ENCODE results near the gene BHLHE40.

Gene BHLHE40

GRCh38 chr3:4979428-4980228, at the start of gene BHLHE40:
TSS of gene BHLHE40 (plus strand) at chr3:4979437. CDS start at chr3:4979719, 282 bp downstream.
- DNase-seq (ENCODE audit: low spot score in 2 of 2) = peak; percentile 70 to 90
- Mint-ChIP-seq H3K9me3 (no peaks in the 10 kb centered on the region), H3K4me1 (peaks cover 38% of the 10 kb centered on the region), H3K27ac (peak within 1 kb of the TSS; percentile 100), H3K36me3 (peaks cover 85% of the 10 kb centered on the region), H3K4me3 (peak within 1 kb of the TSS; percentile 91)
- ATAC-seq = peak; percentile 33

GRCh38 chr3:4930501-4930900, 48.7 kb upstream of the BHLHE40 start:
- no peaks in the 10 kb centered on the region for H3K36me3 Mint-ChIP-seq
- H3K4me1 Mint-ChIP-seq = peaks cover 35% of the 10 kb centered on the region
- ATAC-seq = no peak
- H3K9me3 Mint-ChIP-seq = peaks cover 3% of the 10 kb centered on the region
- no peak for DNase-seq (ENCODE audit: low spot score in 2 of 2)
- H3K27ac Mint-ChIP-seq = no peak overlapping the region
- no peak overlapping the region for H3K4me3 Mint-ChIP-seq

DNA sequence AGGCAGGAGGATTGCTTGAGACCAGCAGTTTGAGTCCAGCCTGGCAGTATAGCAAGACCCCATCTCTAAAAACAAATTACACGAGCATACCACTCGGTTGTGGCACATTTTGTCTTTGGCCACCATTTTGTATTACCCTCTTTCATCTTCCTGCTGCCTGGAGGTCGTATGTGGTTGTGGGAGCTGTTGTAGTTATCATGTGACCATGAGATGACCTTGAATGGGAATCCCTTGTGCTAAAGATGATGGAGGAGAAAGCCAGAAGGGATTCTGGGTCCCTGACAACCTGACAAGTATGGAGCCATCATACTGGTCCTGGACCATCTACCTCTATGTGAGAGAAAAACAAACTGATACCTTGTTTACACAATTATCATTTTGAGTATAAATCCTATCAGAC, 45.2 kb upstream of the BHLHE40 start:
- Mint-ChIP-seq H3K27ac (no peak overlapping the region), H3K9me3 (no peaks in the 10 kb centered on the region), H3K4me1 (peaks cover 23% of the 10 kb centered on the region), H3K4me3 (no peak overlapping the region), H3K36me3 (no peaks in the 10 kb centered on the region)
- no peak for DNase-seq (ENCODE audit: low spot score in 2 of 2)
- no peak for ATAC-seq

DNA sequence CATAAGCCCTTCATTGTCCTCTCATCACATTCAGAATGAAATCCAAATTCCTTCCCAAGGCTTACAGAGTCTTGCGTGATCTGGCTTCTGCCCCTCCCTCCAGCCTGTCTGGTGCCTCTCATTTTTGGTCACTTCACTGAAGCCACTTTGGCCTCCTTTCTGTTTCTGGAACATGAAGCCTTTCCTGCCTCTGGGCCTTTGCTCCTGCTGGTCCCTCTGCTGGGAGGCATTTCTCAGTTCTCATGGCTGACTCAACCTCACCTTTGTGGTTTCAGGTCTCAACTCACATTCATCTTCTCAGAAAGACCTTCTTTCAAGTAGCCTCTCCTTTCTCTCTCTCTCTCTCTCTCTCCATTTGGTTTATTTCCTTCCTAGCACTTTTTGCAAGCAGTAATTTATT, 43.9 kb upstream of the BHLHE40 start:
- Mint-ChIP-seq H3K4me1 (peaks cover 23% of the 10 kb centered on the region), H3K4me3 (no peak overlapping the region), H3K27ac (no peak overlapping the region), H3K9me3 (no peaks in the 10 kb centered on the region), H3K36me3 (no peaks in the 10 kb centered on the region)
- ATAC-seq = peak; percentile 62
- peak in 1 of 2 donors; percentile 53 for DNase-seq (ENCODE audit: low spot score in 2 of 2)

- H3K36me3 Mint-ChIP-seq = no peaks in the 10 kb centered on the region
- no peaks in the 10 kb centered on the region for H3K9me3 Mint-ChIP-seq
- no peak overlapping the region for H3K27ac Mint-ChIP-seq
- no peak overlapping the region for H3K4me3 Mint-ChIP-seq
- peaks cover 19% of the 10 kb centered on the region for H3K4me1 Mint-ChIP-seq
- no peak for ATAC-seq
- no peak for DNase-seq (ENCODE audit: low spot score in 2 of 2)
These were observed 42.1 kb upstream of the BHLHE40 start for GRCh38 chr3:4936982-4937614.

DNA sequence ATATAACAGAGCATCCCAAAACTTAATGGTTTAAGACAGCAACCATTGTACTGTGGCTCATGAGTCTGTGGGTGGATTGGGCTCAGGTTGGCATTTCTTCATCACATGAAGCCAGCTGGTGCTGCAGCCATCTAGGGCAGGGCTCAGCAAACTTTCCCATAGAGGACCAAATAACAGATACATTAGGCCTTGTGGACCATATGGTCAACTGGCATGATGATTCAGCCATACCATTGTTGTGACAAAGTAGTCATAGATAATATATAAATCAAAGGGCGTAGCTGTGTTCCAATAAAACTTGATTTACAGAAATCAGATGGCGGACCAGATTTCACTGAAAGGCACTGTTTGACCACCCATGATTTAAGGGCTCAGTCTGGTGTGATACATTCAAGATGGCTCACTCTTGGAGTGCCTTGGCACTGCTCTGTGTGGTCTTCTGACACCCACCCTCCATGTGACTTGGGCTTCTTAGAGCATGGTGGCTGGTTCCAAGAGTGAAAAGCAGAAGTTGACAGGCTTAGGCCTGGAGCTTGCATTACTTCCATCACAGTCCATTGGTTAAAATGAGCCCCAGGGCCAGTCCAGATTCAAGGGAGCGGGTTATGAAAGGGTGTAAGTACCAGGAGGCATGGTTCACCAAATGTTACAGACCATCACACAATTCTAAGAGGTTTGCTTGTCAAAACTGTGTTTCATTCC, 40.8 kb upstream of the BHLHE40 start:
- no peak for ATAC-seq
- no peak for DNase-seq (ENCODE audit: low spot score in 2 of 2)
- peaks cover 18% of the 10 kb centered on the region for H3K4me1 Mint-ChIP-seq
- H3K4me3 Mint-ChIP-seq = no peak overlapping the region
- no peaks in the 10 kb centered on the region for H3K36me3 Mint-ChIP-seq
- no peaks in the 10 kb centered on the region for H3K9me3 Mint-ChIP-seq
- no peak overlapping the region for H3K27ac Mint-ChIP-seq

DNA sequence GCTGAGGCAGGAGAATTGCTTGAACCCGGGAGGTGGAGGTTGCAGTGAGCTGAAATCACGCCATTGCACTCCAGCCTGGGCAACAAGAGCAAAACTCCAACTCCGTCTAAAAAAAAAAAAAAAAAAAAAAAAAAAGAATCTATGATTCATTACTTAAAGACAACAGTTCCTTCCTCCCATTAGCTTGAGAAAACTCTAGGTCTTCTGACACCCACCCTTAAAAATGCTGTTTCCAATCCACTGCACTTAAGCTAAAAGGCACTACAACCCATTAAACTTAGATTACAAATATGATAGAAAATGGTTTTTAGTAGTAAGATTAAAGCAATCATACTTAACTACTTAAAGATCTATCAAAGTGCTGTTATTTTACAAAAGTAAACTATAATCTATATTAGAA, 40.0 kb upstream of the BHLHE40 start:
- H3K4me3 Mint-ChIP-seq = no peak overlapping the region
- ATAC-seq = no peak
- peaks cover 18% of the 10 kb centered on the region for H3K4me1 Mint-ChIP-seq
- H3K9me3 Mint-ChIP-seq = no peaks in the 10 kb centered on the region
- no peak for DNase-seq (ENCODE audit: low spot score in 2 of 2)
- H3K27ac Mint-ChIP-seq = no peak overlapping the region
- H3K36me3 Mint-ChIP-seq = no peaks in the 10 kb centered on the region

GRCh38 chr3:4940985-4941384, 38.3 kb upstream of the BHLHE40 start:
- Mint-ChIP-seq H3K4me3 (no peak overlapping the region), H3K27ac (no peak overlapping the region)

DNA sequence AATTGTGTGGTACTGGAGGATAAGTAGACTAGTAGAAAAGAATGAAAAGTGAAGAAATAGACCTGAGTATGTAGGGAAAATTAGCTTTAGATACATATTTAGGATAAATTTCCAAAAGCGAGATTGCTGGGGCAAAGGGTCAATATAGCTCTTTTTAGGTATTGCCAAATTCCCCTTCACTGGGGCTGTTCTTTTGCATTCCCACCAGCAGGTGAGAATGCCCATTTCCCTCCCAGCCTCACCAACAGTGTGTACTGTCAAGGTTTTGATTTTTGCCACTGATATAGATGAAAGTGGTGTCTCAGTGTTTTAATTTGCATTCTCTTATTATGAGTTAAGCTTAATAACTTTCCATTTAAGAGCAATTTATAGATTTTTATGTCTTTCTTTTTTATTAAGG, 35.7 kb upstream of the BHLHE40 start:
- H3K9me3 Mint-ChIP-seq = no peaks in the 10 kb centered on the region
- H3K4me3 Mint-ChIP-seq = no peak overlapping the region
- H3K27ac Mint-ChIP-seq = no peak overlapping the region
- DNase-seq (ENCODE audit: low spot score in 2 of 2) = no peak
- H3K4me1 Mint-ChIP-seq = no peaks in the 10 kb centered on the region
- no peaks in the 10 kb centered on the region for H3K36me3 Mint-ChIP-seq
- no peak for ATAC-seq

More at GRCh38 chr3:4940985-4941384, 38.3 kb upstream of the BHLHE40 start:
- Mint-ChIP-seq H3K4me1 (peaks cover 9% of the 10 kb centered on the region), H3K9me3 (no peaks in the 10 kb centered on the region), H3K36me3 (no peaks in the 10 kb centered on the region)
- no peak for DNase-seq (ENCODE audit: low spot score in 2 of 2)
- ATAC-seq = no peak

- ATAC-seq = no peak
- no peak for DNase-seq (ENCODE audit: low spot score in 2 of 2)
- Mint-ChIP-seq H3K36me3 (no peaks in the 10 kb centered on the region), H3K4me1 (no peaks in the 10 kb centered on the region), H3K9me3 (no peaks in the 10 kb centered on the region), H3K27ac (no peak overlapping the region), H3K4me3 (no peak overlapping the region)
These were observed 33.9 kb upstream of the BHLHE40 start for GRCh38 chr3:4945324-4945723.

GRCh38 chr3:4947028-4947427, 32.2 kb upstream of the BHLHE40 start:
- ATAC-seq = no peak
- H3K27ac Mint-ChIP-seq = peak overlapping the region; percentile 14
- no peaks in the 10 kb centered on the region for H3K4me1 Mint-ChIP-seq
- H3K36me3 Mint-ChIP-seq = no peaks in the 10 kb centered on the region
- no peaks in the 10 kb centered on the region for H3K9me3 Mint-ChIP-seq
- DNase-seq (ENCODE audit: low spot score in 2 of 2) = no peak
- H3K4me3 Mint-ChIP-seq = no peak overlapping the region

DNA sequence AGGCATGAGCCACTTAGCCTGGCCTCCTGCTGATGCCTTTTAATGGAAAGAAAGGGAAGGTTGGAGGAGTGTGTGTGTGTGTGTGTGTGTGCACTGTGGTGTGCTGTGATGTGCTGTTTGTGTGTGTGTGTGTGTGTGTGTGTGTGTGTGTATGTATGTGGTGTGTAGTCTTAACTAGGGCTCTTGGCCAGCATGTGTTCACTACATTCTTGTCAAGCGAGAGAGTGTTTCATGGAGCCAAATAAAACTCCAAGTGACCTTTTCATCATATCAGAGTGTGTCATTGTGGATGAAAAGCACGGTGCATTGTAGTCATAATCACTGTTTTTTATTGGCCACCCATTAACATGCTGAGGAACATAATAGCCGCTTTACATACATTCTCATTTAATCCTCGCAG, 30.8 kb upstream of the BHLHE40 start:
- Mint-ChIP-seq H3K36me3 (no peaks in the 10 kb centered on the region), H3K27ac (no peak overlapping the region), H3K4me3 (no peak overlapping the region), H3K9me3 (no peaks in the 10 kb centered on the region), H3K4me1 (no peaks in the 10 kb centered on the region)
- no peak for ATAC-seq
- no peak for DNase-seq (ENCODE audit: low spot score in 2 of 2)

- no peak for ATAC-seq
- DNase-seq (ENCODE audit: low spot score in 2 of 2) = no peak
- no peaks in the 10 kb centered on the region for H3K4me1 Mint-ChIP-seq
- no peak overlapping the region for H3K4me3 Mint-ChIP-seq
- H3K9me3 Mint-ChIP-seq = no peaks in the 10 kb centered on the region
- no peaks in the 10 kb centered on the region for H3K36me3 Mint-ChIP-seq
- no peak overlapping the region for H3K27ac Mint-ChIP-seq
These were observed 30.2 kb upstream of the BHLHE40 start for GRCh38 chr3:4949004-4949403.

DNA sequence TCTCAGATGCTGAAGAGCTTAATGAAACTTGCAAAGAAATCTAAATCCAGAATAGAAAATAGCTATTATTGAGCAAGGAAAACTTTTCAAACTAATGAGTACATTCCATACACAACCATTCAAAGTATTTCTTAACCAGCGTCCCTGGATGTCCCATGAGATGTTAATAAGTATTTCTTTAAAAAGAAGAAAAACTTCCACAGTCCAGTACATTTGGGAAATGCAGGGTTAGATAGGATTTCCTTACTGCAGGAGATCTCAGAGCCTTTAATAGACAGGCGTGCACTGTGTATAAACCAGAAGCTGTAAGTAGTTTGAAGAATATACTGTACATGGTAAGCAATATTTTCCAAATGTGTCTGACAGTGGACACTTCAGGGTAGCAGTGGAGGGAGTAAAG, 29.6 kb upstream of the BHLHE40 start:
- DNase-seq (ENCODE audit: low spot score in 2 of 2) (no peak), ATAC-seq (no peak)
- Mint-ChIP-seq H3K4me3 (no peak overlapping the region), H3K36me3 (no peaks in the 10 kb centered on the region), H3K9me3 (no peaks in the 10 kb centered on the region), H3K27ac (no peak overlapping the region), H3K4me1 (no peaks in the 10 kb centered on the region)

DNA sequence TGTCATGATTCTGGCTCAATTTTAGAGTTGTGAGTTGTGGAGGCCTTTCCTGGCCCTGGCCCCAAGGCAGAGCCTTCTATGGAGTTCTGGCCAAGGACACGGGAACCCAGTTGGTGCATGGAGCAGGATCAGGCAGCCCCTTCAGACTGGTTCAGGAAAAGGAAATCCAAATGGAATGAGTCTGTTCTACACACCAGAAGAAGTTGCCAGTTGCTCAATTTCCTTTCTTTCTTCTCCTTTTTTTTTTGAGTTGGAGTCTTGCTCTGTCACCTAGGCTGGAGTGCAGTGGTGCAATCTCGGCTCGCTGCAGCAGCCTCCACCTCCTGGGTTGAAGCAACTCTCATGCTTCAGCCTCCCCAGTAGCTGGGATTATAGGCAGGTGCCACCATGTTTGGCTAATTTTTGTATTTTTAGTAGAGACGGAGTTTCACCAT, 28.9 kb upstream of the BHLHE40 start:
- H3K9me3 Mint-ChIP-seq = no peaks in the 10 kb centered on the region
- no peaks in the 10 kb centered on the region for H3K4me1 Mint-ChIP-seq
- H3K36me3 Mint-ChIP-seq = no peaks in the 10 kb centered on the region
- ATAC-seq = no peak
- no peak for DNase-seq (ENCODE audit: low spot score in 2 of 2)
- no peak overlapping the region for H3K27ac Mint-ChIP-seq
- H3K4me3 Mint-ChIP-seq = no peak overlapping the region

- Mint-ChIP-seq H3K36me3 (no peaks in the 10 kb centered on the region), H3K27ac (no peak overlapping the region), H3K9me3 (no peaks in the 10 kb centered on the region), H3K4me3 (no peak overlapping the region), H3K4me1 (no peaks in the 10 kb centered on the region)
- ATAC-seq (no peak), DNase-seq (ENCODE audit: low spot score in 2 of 2) (no peak)
These were observed 28.3 kb upstream of the BHLHE40 start for GRCh38 chr3:4950948-4951347.

Measured in stimulated activated effector memory CD8-positive, alpha-beta T cell treated with anti-CD3 and anti-CD28 coated beads, Interleukin-12 subunit alpha, Interleukin-12 subunit beta, amount 100 ng/mL, for 72 hours (primary cell).